Stimulated activated CD4-positive, alpha-beta T cell treated with anti-CD3 and anti-CD28 coated beads, Interleukin-4, amount 100 ng/mL, for 24 hours (primary cell): ENCODE measurements around the gene PBX1.

Source experiments
- DNase-seq: peaks from one replicate; pipeline ENCODE4 v3.0.0-alpha.2; 2020

The PBX1 gene

DNA sequence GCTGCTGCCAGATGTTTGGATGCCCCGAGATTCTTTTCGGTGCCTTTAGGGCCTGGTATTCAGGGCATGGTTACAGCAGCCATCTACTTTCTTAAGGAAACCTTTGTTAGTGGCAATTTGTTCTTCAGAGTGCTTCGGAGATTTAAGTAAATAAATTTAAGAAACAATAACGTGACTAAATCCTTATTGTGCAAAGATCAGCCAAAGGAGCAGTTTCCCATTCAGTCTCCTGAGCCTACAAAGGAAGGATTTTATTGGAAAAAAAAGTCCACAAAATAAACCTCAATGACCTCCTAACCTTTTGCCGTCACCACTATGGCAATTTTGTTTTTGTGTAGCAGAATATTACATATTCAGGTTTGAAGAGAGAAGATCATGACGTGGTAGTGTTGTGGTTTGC, 231.1 kb downstream of the PBX1 start:
- no peak for DNase-seq

DNA sequence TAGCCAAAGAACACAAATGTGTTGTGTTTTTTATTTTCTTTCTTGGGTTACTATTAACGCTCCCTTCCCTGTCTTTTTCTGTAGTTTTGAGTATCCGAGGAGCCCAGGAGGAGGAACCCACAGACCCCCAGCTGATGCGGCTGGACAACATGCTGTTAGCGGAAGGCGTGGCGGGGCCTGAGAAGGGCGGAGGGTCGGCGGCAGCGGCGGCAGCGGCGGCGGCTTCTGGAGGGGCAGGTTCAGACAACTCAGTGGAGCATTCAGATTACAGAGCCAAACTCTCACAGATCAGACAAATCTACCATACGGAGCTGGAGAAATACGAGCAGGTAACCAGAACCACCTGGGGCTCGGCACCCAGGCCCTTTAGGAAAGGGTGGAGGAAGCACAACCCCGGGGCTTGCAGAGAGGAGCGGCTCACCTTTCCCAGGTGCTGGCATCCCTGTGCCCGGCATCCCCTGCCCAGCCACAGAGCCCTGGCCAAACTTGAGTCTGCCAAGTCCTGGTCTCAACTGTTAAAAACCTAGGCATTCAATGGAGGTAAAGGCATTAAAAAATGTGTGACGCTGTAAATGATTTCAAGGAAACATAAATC, 233.5 kb downstream of the PBX1 start:
- DNase-seq: no peak

DNA sequence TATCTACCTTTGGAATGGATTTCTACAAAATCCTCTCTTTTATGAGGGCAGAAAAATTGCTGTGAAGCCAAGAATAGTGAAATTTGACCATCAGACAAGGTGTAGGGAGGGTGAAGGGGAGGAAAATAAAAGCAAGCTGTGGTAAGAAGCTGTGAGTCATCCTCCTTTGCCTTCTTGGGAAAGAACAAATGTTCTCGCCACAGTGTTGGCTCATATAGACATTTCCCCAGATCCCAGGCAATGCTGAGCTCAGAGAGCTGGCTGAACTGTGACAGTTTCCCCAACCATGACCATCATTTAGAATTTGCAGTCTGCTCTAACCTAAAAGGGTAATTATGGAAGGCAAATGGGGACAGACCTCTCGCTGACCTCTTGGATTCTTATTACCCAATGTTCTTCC, 235.4 kb downstream of the PBX1 start:
- no peak for DNase-seq

DNA sequence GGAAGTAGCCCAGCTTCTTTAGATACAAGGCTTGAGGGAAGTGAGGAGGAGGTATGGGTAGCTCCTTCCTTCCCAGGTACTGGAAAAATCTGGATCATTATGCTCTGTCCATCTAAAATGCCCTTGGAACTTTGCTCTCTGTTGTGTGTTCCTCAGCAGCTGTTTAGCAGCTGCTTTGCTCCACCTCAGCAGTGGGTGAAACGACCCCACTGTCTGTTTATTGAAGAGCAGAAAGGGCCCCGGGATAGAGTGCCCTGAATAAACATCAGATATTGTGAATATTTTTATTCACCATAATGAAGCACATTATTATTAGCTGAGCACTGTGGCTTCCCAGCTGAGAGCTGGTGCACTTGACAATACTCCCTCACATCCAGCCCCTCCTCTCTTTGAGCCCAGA, 237.9 kb downstream of the PBX1 start:
- DNase-seq: no peak

GRCh38 chr1:164801246-164801731, 242.3 kb downstream of the PBX1 start:
- no peak for DNase-seq

DNA sequence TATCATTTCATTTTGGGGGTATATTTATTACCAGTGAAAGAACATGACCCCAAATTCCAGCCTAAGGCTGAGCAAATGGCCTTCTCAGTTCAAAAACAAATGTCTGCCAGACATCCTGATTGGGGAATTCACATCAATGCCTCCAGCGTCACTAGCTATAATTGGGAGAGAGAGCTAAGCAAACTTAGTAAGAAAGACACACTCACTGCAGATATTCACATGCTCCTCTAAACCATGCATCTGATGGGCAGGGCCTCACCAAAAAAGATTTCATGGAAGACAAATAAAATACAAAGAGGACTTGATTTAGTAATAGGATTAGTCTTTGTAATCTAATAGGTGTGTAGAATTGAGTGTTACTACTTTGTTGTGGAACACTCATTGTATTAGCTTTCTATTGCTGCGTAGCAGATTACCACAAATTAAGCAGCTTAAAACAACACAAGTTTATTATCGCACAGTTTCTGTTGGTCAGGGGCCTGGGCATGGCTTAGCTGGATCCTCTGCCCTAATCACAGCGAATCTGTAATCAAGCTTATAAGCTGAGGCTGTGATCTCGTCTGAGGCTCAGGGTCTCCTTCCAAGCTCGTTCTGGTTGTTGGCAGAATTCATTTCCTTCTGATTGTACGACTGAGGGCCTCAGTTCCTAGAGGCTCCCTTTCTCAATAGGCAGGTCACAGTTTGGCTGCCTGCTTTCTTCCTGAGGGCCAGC, 243.0 kb downstream of the PBX1 start:
- no peak for DNase-seq

DNA sequence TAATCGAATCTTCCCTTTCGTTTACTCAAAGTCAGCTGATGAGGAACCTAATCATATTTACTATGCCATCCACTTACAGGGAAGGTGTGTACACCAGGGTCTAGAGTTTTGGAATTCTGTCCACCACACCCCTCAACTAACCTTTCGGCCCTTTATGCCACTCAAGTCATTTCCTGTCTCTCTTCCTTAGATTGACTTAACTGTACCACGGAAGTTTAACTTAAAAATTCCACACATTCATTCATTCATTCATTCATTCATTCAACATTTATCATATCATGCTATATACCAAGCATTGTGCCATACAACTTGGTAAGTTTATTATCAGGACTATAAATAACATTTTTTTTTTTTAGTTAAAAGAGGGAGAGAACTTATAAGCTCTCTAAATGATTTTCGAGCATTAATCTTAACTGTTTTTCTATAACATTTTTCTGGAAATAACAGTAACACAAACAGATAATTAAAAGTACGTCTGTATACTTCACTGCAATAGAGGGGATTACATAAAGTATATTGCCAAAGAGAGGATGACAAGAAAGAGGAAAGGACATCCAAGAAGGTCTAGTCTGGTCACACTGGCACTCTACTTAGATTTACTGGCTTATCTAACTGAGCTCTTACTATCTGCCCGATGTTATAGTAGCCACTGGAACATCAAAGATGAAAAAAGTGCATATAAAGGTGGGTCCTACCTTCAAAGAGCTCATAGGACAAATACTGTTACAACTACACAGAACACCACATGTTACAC, 243.7 kb downstream of the PBX1 start:
- DNase-seq: no peak

GRCh38 chr1:164803366-164803765, 244.4 kb downstream of the PBX1 start:
- no peak for DNase-seq

GRCh38 chr1:164804366-164804765, 245.4 kb downstream of the PBX1 start:
- no peak for DNase-seq

- DNase-seq: no peak
These were observed 246.4 kb downstream of the PBX1 start for GRCh38 chr1:164805399-164805798.

- no peak for DNase-seq
These were observed 247.5 kb downstream of the PBX1 start for GRCh38 chr1:164806531-164806930.

GRCh38 chr1:164813776-164814175, 254.8 kb downstream of the PBX1 start:
- no peak for DNase-seq

- DNase-seq: no peak
These were observed 262.7 kb downstream of the PBX1 start for GRCh38 chr1:164821648-164822047.

GRCh38 chr1:164823486-164824279, 264.7 kb downstream of the PBX1 start:
- DNase-seq: no peak

DNA sequence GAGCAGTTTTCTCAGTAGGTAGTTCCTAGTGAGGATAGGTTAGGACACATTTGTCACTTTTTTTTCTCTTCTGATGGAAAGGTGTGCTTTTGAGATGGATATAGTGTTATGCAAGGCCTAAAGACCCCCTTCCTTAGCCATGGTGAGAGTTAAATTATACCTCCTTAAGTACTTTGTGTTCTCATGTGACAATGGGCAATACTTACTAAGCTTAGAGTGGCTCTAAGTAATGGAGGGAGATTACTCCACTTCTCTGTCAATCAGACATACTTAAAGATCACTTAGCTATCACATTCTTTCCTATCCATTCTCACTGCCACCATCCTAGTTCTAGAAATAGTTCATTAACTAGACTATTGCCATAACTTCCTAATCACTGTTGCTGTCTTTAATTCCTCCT, 265.6 kb downstream of the PBX1 start:
- no peak for DNase-seq

GRCh38 chr1:164830628-164831027, 271.6 kb downstream of the PBX1 start:
- DNase-seq: no peak

DNA sequence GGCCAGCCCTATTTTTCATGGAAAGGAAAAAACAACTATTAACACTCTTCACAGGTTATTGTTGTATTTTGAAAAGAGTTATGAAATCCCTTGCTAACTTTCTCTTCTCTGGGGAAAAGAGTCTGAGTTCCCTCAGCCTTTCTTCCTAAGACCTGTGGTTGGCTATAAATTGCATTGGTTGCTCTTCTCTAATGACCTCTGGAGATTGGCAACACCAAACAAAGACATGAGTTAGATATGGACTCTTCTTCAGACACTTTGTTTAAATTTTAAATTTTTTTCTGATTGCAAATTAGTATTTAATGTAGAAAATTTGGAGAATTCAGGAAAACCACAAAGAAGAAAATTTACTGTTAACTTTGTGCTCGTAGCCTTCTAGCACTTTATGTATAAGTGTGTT, 275.7 kb downstream of the PBX1 start:
- no peak for DNase-seq

- DNase-seq: no peak
These were observed 277.6 kb downstream of the PBX1 start for GRCh38 chr1:164836614-164837018.

DNA sequence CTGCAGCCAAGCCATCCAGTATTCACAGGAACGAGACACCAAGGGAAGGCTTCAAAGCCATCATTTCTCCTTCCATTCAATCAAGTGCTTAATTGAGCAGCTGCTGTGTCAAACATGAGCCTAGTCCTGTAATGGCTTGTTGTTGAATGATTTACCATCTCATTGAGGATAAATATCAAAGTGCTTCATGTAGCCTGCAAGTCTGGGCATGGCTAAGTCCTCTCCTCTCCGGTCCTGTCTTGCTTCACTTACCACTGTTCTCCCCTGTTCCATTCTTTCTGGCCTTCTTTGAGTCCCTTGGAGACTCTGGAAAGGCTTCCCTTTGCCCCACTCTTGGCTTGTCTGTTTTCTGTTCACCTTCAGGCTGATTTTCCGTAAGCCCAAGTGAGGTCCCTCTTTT, 279.8 kb downstream of the PBX1 start:
- DNase-seq: no peak

DNA sequence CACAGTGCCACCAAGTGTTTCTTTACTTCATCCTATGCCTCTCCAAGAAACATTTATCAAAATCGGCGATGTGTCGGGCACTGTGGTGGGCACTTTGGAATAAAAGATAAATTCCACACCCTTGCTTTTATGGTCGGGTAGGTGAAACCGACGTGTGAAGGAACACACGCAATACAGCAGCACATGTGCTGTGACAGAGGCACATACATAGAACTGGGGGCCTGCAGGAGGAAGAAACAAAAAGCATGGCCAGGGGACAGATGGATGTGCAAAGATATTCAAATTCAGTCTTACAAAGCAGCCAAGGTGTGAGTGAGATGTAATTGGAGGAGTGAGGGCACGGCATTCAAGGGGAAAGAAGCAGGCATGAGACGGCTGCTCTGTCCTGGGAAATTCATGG, 282.0 kb downstream of the PBX1 start:
- no peak for DNase-seq

- no peak for DNase-seq
These were observed 282.9 kb downstream of the PBX1 start for GRCh38 chr1:164841702-164842465.

GRCh38 chr1:164842870-164843269, 283.9 kb downstream of the PBX1 start:
- DNase-seq: no peak
